BE2C (cell line): ENCODE measurements around the gene RAB3IL1.

Experiments used
- DNase-seq: peaks from one replicate; pipeline ENCODE4 v3.0.0-alpha.2; 2020
- H3K27me3 ChIP-seq: fragments of 250-450 bp; sonication (Bioruptor Pico); 2 replicates; pipeline ENCODE4 v1.5.1; 2020; ENCODE audit warnings: mild to moderate bottlenecking
- H3K36me3 ChIP-seq: fragments of 250-450 bp; sonication (Bioruptor Pico); 2 replicates; pipeline ENCODE4 v1.5.1; 2020; ENCODE audit warnings: mild to moderate bottlenecking
- H3K4me1 ChIP-seq: fragments of 250-450 bp; sonication (Bioruptor Pico); 2 replicates; pipeline ENCODE4 v1.5.1; 2020
- H3K4me3 ChIP-seq: 2 replicates; pipeline ENCODE4 v1.5.1; 2011; ENCODE audit warnings: low read depth, low read length
- H3K9me3 ChIP-seq: fragments of 250-450 bp; sonication (Bioruptor Pico); 2 replicates; pipeline ENCODE4 v1.5.1; 2020
- CTCF ChIP-seq: IDR thresholded peaks from 2 replicates; pipeline ENCODE4 v1.5.1; 2012; ENCODE audit warnings: mild to moderate bottlenecking, low read depth, low read length

RAB3IL1 gene

GRCh38 chr11:61869708-61870451 lies 47.5 kb downstream of the RAB3IL1 start:
- TF ChIP-seq CTCF = no peak

GRCh38 chr11:61869429-61869707 lies 48.0 kb downstream of the RAB3IL1 start:
- Histone ChIP-seq H3K4me1 (no peaks in the 10 kb centered on the region; the same call in 1 of the 2 replicates), H3K27me3 (no peaks in the 10 kb centered on the region), H3K9me3 (no peaks in the 10 kb centered on the region), H3K4me3 (no peak overlapping the region), H3K36me3 (no peaks in the 10 kb centered on the region)
- TF ChIP-seq CTCF = no peak
- DNase-seq = no peak

More at GRCh38 chr11:61869708-61870451, 47.5 kb downstream of the RAB3IL1 start:
- H3K27me3 ChIP-seq = no peaks in the 10 kb centered on the region
- H3K4me3 ChIP-seq = no peak overlapping the region
- no peaks in the 10 kb centered on the region for H3K9me3 ChIP-seq
- no peaks in the 10 kb centered on the region for H3K36me3 ChIP-seq
- no peak for DNase-seq
- H3K4me1 ChIP-seq = no peaks in the 10 kb centered on the region; the same call in 1 of the 2 replicates

GRCh38 chr11:61868571-61869428 lies 48.6 kb downstream of the RAB3IL1 start:
- DNase-seq = no peak
- H3K4me1 ChIP-seq = no peaks in the 10 kb centered on the region; the same call in 1 of the 2 replicates
- no peak for TF ChIP-seq CTCF
- H3K9me3 ChIP-seq = no peaks in the 10 kb centered on the region
- no peak overlapping the region for H3K4me3 ChIP-seq
- H3K36me3 ChIP-seq = no peaks in the 10 kb centered on the region
- H3K27me3 ChIP-seq = no peaks in the 10 kb centered on the region

- no peak overlapping the region for H3K4me3 ChIP-seq
- H3K36me3 ChIP-seq = no peaks in the 10 kb centered on the region
- DNase-seq = no peak
- H3K4me1 ChIP-seq = no peaks in the 10 kb centered on the region; the same call in 1 of the 2 replicates
- no peak for TF ChIP-seq CTCF
- H3K9me3 ChIP-seq = no peaks in the 10 kb centered on the region
- no peaks in the 10 kb centered on the region for H3K27me3 ChIP-seq
These were observed 50.4 kb downstream of the RAB3IL1 start for GRCh38 chr11:61866958-61867343.

- DNase-seq = no peak
- no peaks in the 10 kb centered on the region for H3K36me3 ChIP-seq
These were observed 51.0 kb downstream of the RAB3IL1 start for GRCh38 chr11:61866231-61866957.

More at GRCh38 chr11:61866231-61866957, 51.0 kb downstream of the RAB3IL1 start:
- no peak for TF ChIP-seq CTCF
- Histone ChIP-seq H3K27me3 (no peaks in the 10 kb centered on the region), H3K4me3 (no peak overlapping the region), H3K9me3 (no peaks in the 10 kb centered on the region), H3K4me1 (no peaks in the 10 kb centered on the region; the same call in 1 of the 2 replicates)
